IMR-90 (cell line): Measurements from ENCODE around the gene LMOD1. TPM values are rescaled to one million over a fixed set of nuclear protein-coding genes. Genes with fewer than 3 reads are reported as not detected.
A peak's percentile ranks its signal among the peaks of the same experiment; 100 is the strongest.

Source experiments
- ATAC-seq: fragments of 200-7000 bp; cut with Tn5 transposase; 2 replicates; pipeline ENCODE4 v1.9.1; 2020; ENCODE audit warnings: low read depth, mild to moderate bottlenecking, moderate library complexity
- BruUV-seq: library from RNA; stranded (reverse); fragments of 400-500 nt; replicated peaks from 2 replicates; lab custom pipeline; 2021; lab: Mats Ljungman, UMichigan
- CTCF ChIA-PET: fragments of 300-600 bp; formaldehyde crosslinking; extraction: SDS; loops from one replicate; lab custom pipeline; 2021; ENCODE audit warnings: antibody characterized with exemption; lab: Yijun Ruan, JAX
- POLR2A ChIA-PET: fragments of 300-600 bp; sonication (Branson Sonifier 250); formaldehyde crosslinking; loops from one replicate; lab custom pipeline; 2022; ENCODE audit warnings: antibody characterized with exemption; ENCODE audit not compliant: unreplicated experiment; lab: Charles Lee
- DNase-seq: peaks from one replicate; pipeline ENCODE4 v3.0.0; 2013
- H2AFZ ChIP-seq: replicated peaks from 2 replicates; pipeline ENCODE3; 2013; ENCODE audit warnings: low read length, mild to moderate bottlenecking; ENCODE audit not compliant: poor library complexity
- H2AK5ac ChIP-seq: 2 replicates; pipeline ENCODE4 v1.6.1; 2013; ENCODE audit warnings: low read depth, low read length, inconsistent platforms
- H2AK9ac ChIP-seq: replicated peaks from 2 replicates; pipeline ENCODE3; 2013; ENCODE audit warnings: mild to moderate bottlenecking, low read depth, low read length, moderate library complexity; ENCODE audit not compliant: poor library complexity
- H2BK120ac ChIP-seq: 2 replicates; pipeline ENCODE4 v1.6.1; 2013; ENCODE audit warnings: low read depth, low read length, inconsistent platforms
- H2BK15ac ChIP-seq: 3 replicates; pipeline ENCODE4 v1.6.1; 2013; ENCODE audit warnings: low read depth, low read length, inconsistent platforms
- H2BK20ac ChIP-seq: 2 replicates; pipeline ENCODE4 v1.6.1; 2013; ENCODE audit warnings: low read depth, mild to moderate bottlenecking, inconsistent platforms, low read length, moderate library complexity
- H2BK5ac ChIP-seq: 2 replicates; pipeline ENCODE4 v1.6.1; 2013; ENCODE audit warnings: mild to moderate bottlenecking, low read depth, low read length, inconsistent platforms; ENCODE audit not compliant: poor library complexity, severe bottlenecking
- H3K14ac ChIP-seq: replicated peaks from 2 replicates; pipeline ENCODE4 v1.6.1; 2013; ENCODE audit warnings: low read depth, low read length, inconsistent platforms
- H3K18ac ChIP-seq: 2 replicates; pipeline ENCODE4 v1.6.1; 2013; ENCODE audit warnings: low read depth, low read length, control low read depth
- H3K23ac ChIP-seq: 2 replicates; pipeline ENCODE4 v1.6.1; 2013; ENCODE audit warnings: low read depth, low read length, inconsistent platforms
- H3K27ac ChIP-seq: 2 replicates; pipeline ENCODE4 v1.5.1; 2013; ENCODE audit warnings: mild to moderate bottlenecking, control low read depth, low read length; ENCODE audit not compliant: insufficient read depth
- H3K27me3 ChIP-seq: 2 replicates; pipeline ENCODE4 v1.6.1; 2013; ENCODE audit warnings: low read length; ENCODE audit not compliant: control insufficient read depth, insufficient read depth
- H3K36me3 ChIP-seq: 2 replicates; pipeline ENCODE4 v1.6.1; 2013; ENCODE audit warnings: low read length, mixed read lengths; ENCODE audit not compliant: control insufficient read depth, insufficient read depth
- H3K4ac ChIP-seq: 2 replicates; pipeline ENCODE4 v1.6.1; 2013; ENCODE audit warnings: low read depth, low read length, inconsistent platforms
- H3K4me1 ChIP-seq: 2 replicates; pipeline ENCODE4 v1.6.1; 2013; ENCODE audit warnings: low read length, mixed read lengths; ENCODE audit not compliant: control insufficient read depth, insufficient read depth
- H3K4me2 ChIP-seq: 2 replicates; pipeline ENCODE4 v1.6.1; 2013; ENCODE audit warnings: low read depth, mild to moderate bottlenecking, control low read depth, low read length, moderate library complexity
- H3K4me3 ChIP-seq: 2 replicates; pipeline ENCODE4 v1.5.1; 2013; ENCODE audit warnings: low read depth, mild to moderate bottlenecking, control low read depth, low read length, moderate library complexity; ENCODE audit not compliant: insufficient read depth
- H3K56ac ChIP-seq: 2 replicates; pipeline ENCODE4 v1.6.1; 2013; ENCODE audit warnings: low read length, inconsistent platforms; ENCODE audit not compliant: insufficient read depth; ENCODE audit errors: extremely low read depth
- H3K79me1 ChIP-seq, 2 experiments: 2 replicates each; pipeline ENCODE4 v1.6.1; 2013; ENCODE audit warnings: low read length in 2 of 2, inconsistent platforms in 1 of 2, low read depth in 1 of 2
- H3K9ac ChIP-seq: 2 replicates; pipeline ENCODE4 v1.6.1; 2013; ENCODE audit warnings: low read depth, low read length, control low read depth
- H3K9me1 ChIP-seq: 2 replicates; pipeline ENCODE4 v1.6.1; 2013; ENCODE audit warnings: low read length, inconsistent platforms; ENCODE audit not compliant: insufficient read depth
- H3K9me3 ChIP-seq: 2 replicates; pipeline ENCODE4 v1.6.1; 2013; ENCODE audit warnings: low read length; ENCODE audit not compliant: control insufficient read depth, insufficient read depth
- H4K20me1 ChIP-seq: 2 replicates; pipeline ENCODE4 v1.6.1; 2013; ENCODE audit warnings: low read length, inconsistent platforms; ENCODE audit not compliant: insufficient read depth
- H4K5ac ChIP-seq: 2 replicates; pipeline ENCODE4 v1.6.1; 2013; ENCODE audit warnings: mild to moderate bottlenecking, low read depth, low read length, control low read depth
- H4K8ac ChIP-seq, 2 experiments: 2 replicates each; pipeline ENCODE4 v1.6.1; 2013; ENCODE audit warnings: low read depth in 2 of 2, low read length in 2 of 2, control low read depth in 1 of 2, inconsistent platforms in 1 of 2
- H4K91ac ChIP-seq: 2 replicates; pipeline ENCODE4 v1.6.1; 2013; ENCODE audit warnings: low read depth, low read length, inconsistent platforms; ENCODE audit not compliant: insufficient read depth
- BHLHE40 ChIP-seq: fragments of 150-350 bp; IDR thresholded peaks from 2 replicates; pipeline ENCODE4 v1.6.1; 2016; ENCODE audit warnings: mild to moderate bottlenecking, low read depth, low read length
- FOS ChIP-seq: fragments of 150-350 bp; IDR thresholded peaks from 2 replicates; pipeline ENCODE4 v1.6.1; 2016; ENCODE audit warnings: low read depth, low read length
- POLR2A ChIP-seq: IDR thresholded peaks from 2 replicates; pipeline ENCODE4 v1.6.1; 2012; ENCODE audit warnings: mild to moderate bottlenecking, low read depth, low read length
- RFX5 ChIP-seq: IDR thresholded peaks from 2 replicates; pipeline ENCODE4 v1.8.0; 2012; ENCODE audit warnings: low read depth, mild to moderate bottlenecking, low read length, moderate library complexity
- WGBS, 2 experiments: methylation state at CpG; one replicate each; pipeline versions ENCODE4 v1.1.5 to v1.1.7; 2013; ENCODE audit warnings: missing lambda C conversion rate in 2 of 2; ENCODE audit not compliant: insufficient read length in 1 of 2; ENCODE audit errors: extremely low coverage in 2 of 2; 5-methylcytosine and 5-hydroxymethylcytosine counted together
- dilution Hi-C: fragments of 300-500 bp; cut with HindIII; formaldehyde crosslinking; loops from one replicate; pipeline ENCODE4 v1.14.3; 2018; ENCODE audit warnings: low sequenced_read_pairs; ENCODE audit not compliant: unreplicated experiment
- in situ Hi-C: fragments of 300-500 bp; cut with MboI; formaldehyde crosslinking; loops from 3 replicates; pipeline ENCODE4 v1.14.3; 2019; ENCODE audit warnings: low sequenced_read_pairs, inconsistent platforms, mixed read lengths
- intact Hi-C: fragments of 100-400 bp; cut with micrococcal nuclease; formaldehyde crosslinking; loops from 2 replicates; pipeline ENCODE4 v1.10.0; 2022
- polyA plus RNA-seq, 3 experiments: library from polyadenylated mRNA; depleted of rRNA; stranded (reverse); fragments of >200 nt; gene quantifications; 2 replicates each; pipeline ENCODE4 v1.2.3, GENCODE V29; 2012; ENCODE audit warnings: low replicate concordance in 1 of 3
- total RNA-seq: library from RNA; depleted of rRNA; stranded (reverse); fragments of >200 nt; gene quantifications from 2 replicates; pipeline ENCODE4 v1.2.3, GENCODE V29; 2012

The LMOD1 gene
- total and polyA plus RNA-seq, 2 of the 4 experiments (the other 2 are of a cell fraction): 51.7 to 53.2 TPM

GRCh38 chr1:201983380-201983805, 37.0 kb upstream of the LMOD1 start:
- TF ChIP-seq FOS (no peak), POLR2A (no peak), RFX5 (no peak), BHLHE40 (no peak)
- POLR2A ChIA-PET: no interaction called here
- WGBS, 2 experiments: 17% methylated on average over 1 of the region's 11 CpGs; no CpG with 5 or more reads in 1 of the 2 experiments

More at GRCh38 chr1:201983380-201983805, 37.0 kb upstream of the LMOD1 start:
- dilution Hi-C loops (no loop called here), in situ Hi-C loops (no loop called here), intact Hi-C loops (no loop called here)
- 0 out of 2 replicates have a peak overlapping the region, but pooled peaks have one; percentile 56 for H2BK120ac ChIP-seq
- H3K9me3 ChIP-seq: no peaks in the 10 kb centered on the region
- H4K91ac ChIP-seq: peak overlapping the region; percentile 77
- H3K27ac ChIP-seq: peak overlapping the region; percentile 88
- no peak overlapping the region for H2BK20ac ChIP-seq
- peaks cover 12% of the 10 kb centered on the region; the same call in 1 of the 2 replicates for H3K9me1 ChIP-seq
- peak overlapping the region; percentile 95 for H4K5ac ChIP-seq
- H3K4me3 ChIP-seq: peak overlapping the region; percentile 98
- no peaks in the 10 kb centered on the region for H3K27me3 ChIP-seq
- H4K8ac ChIP-seq: peak overlapping the region; percentile 10 to 94; a peak in 3 of 4 replicates
- no peaks in the 10 kb centered on the region for H3K36me3 ChIP-seq
- H3K18ac ChIP-seq: peak overlapping the region; percentile 91; the same call in 1 of the 2 replicates
- no peak overlapping the region for H2AK9ac ChIP-seq
- H3K14ac ChIP-seq: peak overlapping the region; percentile 98
- H3K9ac ChIP-seq: peak overlapping the region; percentile 99
- BruUV-seq: no TSS peak
- no peak overlapping the region for H2BK15ac ChIP-seq
- H3K4me2 ChIP-seq: peak overlapping the region; percentile 98
- H2AFZ ChIP-seq: peak overlapping the region; percentile 95
- H3K23ac ChIP-seq: peak overlapping the region; percentile 97
- H3K4me1 ChIP-seq: peaks cover 2% of the 10 kb centered on the region
- H4K20me1 ChIP-seq: no peaks in the 10 kb centered on the region; the same call in none of the 2 replicates
- DNase-seq (no peak), ATAC-seq (no peak)
- H2AK5ac ChIP-seq: peak overlapping the region; percentile 83; the same call in 1 of the 2 replicates
- CTCF ChIA-PET: interaction anchor here (1.5 kb wide), 1 partner anchor 87 kb away, joined by 6 read pairs; no protein-coding TSS in a partner anchor
- peak overlapping the region; percentile 89 for H2BK5ac ChIP-seq
- H3K4ac ChIP-seq: peak overlapping the region; percentile 95
- H3K79me1 ChIP-seq: peaks cover 13 to 52% of the 10 kb centered on the region in 2 experiments
- H3K56ac ChIP-seq: peak overlapping the region; percentile 89
